HEK293 (cell line): ENCODE results near the gene TMEM106C.

Experiments
- CTCF ChIA-PET: fragments of 350-600 bp; formaldehyde crosslinking; extraction: SDS; loops from one replicate; lab custom pipeline; 2021; ENCODE audit warnings: antibody characterized with exemption; lab: Yijun Ruan, JAX
- POLR2A ChIA-PET: fragments of 300-600 bp; formaldehyde crosslinking; extraction: SDS; loops from one replicate; lab custom pipeline; 2020; ENCODE audit warnings: antibody characterized with exemption, inconsistent platforms; lab: Yijun Ruan, JAX
- H3K27ac ChIP-seq: fragments of 200-500 bp; sonication (Bioruptor generic); 2 replicates; pipeline ENCODE4 v1.5.1; 2014; ENCODE audit warnings: low read depth, low read length, control low read depth, inconsistent platforms; ENCODE audit errors: extremely low read depth
- H3K36me3 ChIP-seq, 2 experiments: fragments of 200-500 bp in 1 of 2; sonication (Bioruptor generic) in 1 of 2; 1 replicate in 1 of 2; 2 replicates in 1 of 2; pipeline ENCODE4 v1.5.1; 2014 to 2017; ENCODE audit warnings: inconsistent platforms in 2 of 2, low read length in 2 of 2; ENCODE audit not compliant: control insufficient read depth in 2 of 2, insufficient read depth in 1 of 2
- H3K4me1 ChIP-seq: fragments of 200-500 bp; sonication (Bioruptor generic); 2 replicates; pipeline ENCODE4 v1.5.1; 2014; ENCODE audit warnings: mild to moderate bottlenecking, low read length, inconsistent platforms; ENCODE audit not compliant: control insufficient read depth, insufficient read depth
- H3K4me3 ChIP-seq: 2 replicates; pipeline ENCODE4 v1.5.1; 2011; ENCODE audit warnings: low read depth, mild to moderate bottlenecking, control low read depth, low read length, moderate library complexity
- H3K9me3 ChIP-seq: fragments of 200-500 bp; sonication (Bioruptor generic); 2 replicates; pipeline ENCODE4 v1.5.1; 2014; ENCODE audit warnings: low read depth, low read length, inconsistent platforms; ENCODE audit not compliant: control insufficient read depth, insufficient read depth
- CTCF ChIP-seq: fragments of 450-650 bp; formaldehyde crosslinking; IDR thresholded peaks from 2 replicates; pipeline ENCODE4 v1.5.1; 2016; ENCODE audit warnings: missing biosample characterization, missing genetic modification characterization
- PRDM1 ChIP-seq: fragments of 450-650 bp; formaldehyde crosslinking; IDR thresholded peaks from 2 replicates; pipeline ENCODE4; 2016; ENCODE audit warnings: missing biosample characterization, missing genetic modification characterization
- PRDM6 ChIP-seq: fragments of 450-650 bp; formaldehyde crosslinking; IDR thresholded peaks from 2 replicates; pipeline ENCODE4 v1.5.1; 2017; ENCODE audit warnings: missing biosample characterization, missing genetic modification characterization
- RBAK ChIP-seq: fragments of 450-650 bp; formaldehyde crosslinking; IDR thresholded peaks from 2 replicates; pipeline ENCODE4 v1.5.1; 2016; ENCODE audit warnings: missing biosample characterization, missing genetic modification characterization
- REPIN1 ChIP-seq: fragments of 450-650 bp; formaldehyde crosslinking; IDR thresholded peaks from 2 replicates; pipeline ENCODE4 v1.5.1; 2017; ENCODE audit warnings: missing biosample characterization, missing genetic modification characterization, low read depth
- SP3 ChIP-seq: fragments of 450-650 bp; formaldehyde crosslinking; IDR thresholded peaks from 2 replicates; pipeline ENCODE4 v1.5.1; 2016; ENCODE audit warnings: missing biosample characterization, missing genetic modification characterization
- ZIC2 ChIP-seq: fragments of 450-650 bp; formaldehyde crosslinking; IDR thresholded peaks from 2 replicates; pipeline ENCODE4 v1.5.1; 2016; ENCODE audit warnings: missing biosample characterization, missing genetic modification characterization
- ZNF121 ChIP-seq: fragments of 450-650 bp; formaldehyde crosslinking; IDR thresholded peaks from 2 replicates; pipeline ENCODE4 v1.5.1; 2016; ENCODE audit warnings: missing biosample characterization, missing genetic modification characterization
- ZNF133 ChIP-seq: fragments of 450-650 bp; formaldehyde crosslinking; IDR thresholded peaks from 2 replicates; pipeline ENCODE4 v1.5.1; 2016; ENCODE audit warnings: missing biosample characterization, missing genetic modification characterization
- ZNF16 ChIP-seq: fragments of 450-650 bp; formaldehyde crosslinking; IDR thresholded peaks from 2 replicates; pipeline ENCODE4 v1.5.1; 2016; ENCODE audit warnings: low read depth, missing biosample characterization, missing genetic modification characterization
- ZNF169 ChIP-seq: fragments of 450-650 bp; formaldehyde crosslinking; IDR thresholded peaks from 2 replicates; pipeline ENCODE4 v1.5.1; 2016; ENCODE audit warnings: missing biosample characterization, missing genetic modification characterization
- ZNF223 ChIP-seq: fragments of 450-650 bp; formaldehyde crosslinking; IDR thresholded peaks from 2 replicates; pipeline ENCODE4 v1.5.1; 2016; ENCODE audit warnings: missing biosample characterization, missing genetic modification characterization
- ZNF280C ChIP-seq: fragments of 450-650 bp; formaldehyde crosslinking; IDR thresholded peaks from 2 replicates; pipeline ENCODE4 v1.5.1; 2016; ENCODE audit warnings: missing biosample characterization, missing genetic modification characterization
- ZNF302 ChIP-seq: fragments of 450-650 bp; formaldehyde crosslinking; IDR thresholded peaks from 2 replicates; pipeline ENCODE4 v1.5.1; 2016; ENCODE audit warnings: missing biosample characterization, missing genetic modification characterization, low read depth
- ZNF398 ChIP-seq: fragments of 450-650 bp; formaldehyde crosslinking; IDR thresholded peaks from 2 replicates; pipeline ENCODE4 v1.5.1; 2017; ENCODE audit warnings: missing biosample characterization, missing genetic modification characterization
- ZNF473 ChIP-seq: fragments of 450-650 bp; formaldehyde crosslinking; IDR thresholded peaks from 2 replicates; pipeline ENCODE4 v1.5.1; 2017; ENCODE audit warnings: missing biosample characterization, missing genetic modification characterization
- ZNF610 ChIP-seq: fragments of 450-650 bp; formaldehyde crosslinking; IDR thresholded peaks from 2 replicates; pipeline ENCODE4 v1.5.1; 2016; ENCODE audit warnings: missing biosample characterization, missing genetic modification characterization, borderline replicate concordance
- ZNF701 ChIP-seq: fragments of 450-650 bp; formaldehyde crosslinking; IDR thresholded peaks from 2 replicates; pipeline ENCODE4 v1.5.1; 2016; ENCODE audit warnings: missing biosample characterization, missing genetic modification characterization
- ZNF747 ChIP-seq: fragments of 450-650 bp; formaldehyde crosslinking; IDR thresholded peaks from 2 replicates; pipeline ENCODE4 v1.5.1; 2016; ENCODE audit warnings: missing biosample characterization, missing genetic modification characterization
- ZNF792 ChIP-seq: fragments of 450-650 bp; formaldehyde crosslinking; IDR thresholded peaks from 2 replicates; pipeline ENCODE4 v1.5.1; 2016; ENCODE audit warnings: missing biosample characterization, missing genetic modification characterization
- ZSCAN16 ChIP-seq: fragments of 450-650 bp; formaldehyde crosslinking; IDR thresholded peaks from 2 replicates; pipeline ENCODE4 v1.5.1; 2016; ENCODE audit warnings: missing biosample characterization, missing genetic modification characterization
- TF ChIP-seq, protein P1 (sequence below): fragments of 450-650 bp; formaldehyde crosslinking; IDR thresholded peaks from 2 replicates; pipeline ENCODE4 v1.5.1; 2017; ENCODE audit warnings: missing biosample characterization, mild to moderate bottlenecking, missing genetic modification characterization, moderate library complexity
- TF ChIP-seq, protein P2 (sequence below): fragments of 450-650 bp; formaldehyde crosslinking; IDR thresholded peaks from 2 replicates; pipeline ENCODE4 v1.5.1; 2016; ENCODE audit warnings: missing biosample characterization, missing genetic modification characterization

Gene TMEM106C

DNA sequence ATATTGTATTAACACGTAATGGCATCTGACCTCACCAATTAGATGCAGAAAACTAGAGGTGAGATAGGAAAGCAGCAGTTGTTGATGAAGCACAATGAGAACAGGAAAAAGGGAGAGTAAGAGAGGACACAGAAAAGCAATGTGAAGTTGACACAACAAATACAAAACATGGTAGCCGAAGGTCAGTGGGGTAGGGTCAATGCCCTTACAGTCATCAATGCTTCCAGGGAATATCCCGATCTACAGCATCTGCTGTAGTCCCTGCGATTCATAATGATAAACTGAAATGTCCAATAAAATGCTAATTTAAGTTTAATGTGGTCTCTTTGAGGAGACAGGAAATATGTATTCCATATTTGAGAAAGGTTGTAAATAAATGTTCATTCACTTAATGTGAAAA lies 43.8 kb downstream of the TMEM106C start:
- peaks cover 11% of the 10 kb centered on the region for H3K4me1 ChIP-seq
- H3K9me3 ChIP-seq, result no peaks in the 10 kb centered on the region
- ChIA-PET CTCF (no interaction called here), POLR2A (no interaction called here)
- H3K4me3 ChIP-seq, result no peak overlapping the region
- H3K27ac ChIP-seq, result no peak overlapping the region
- no peaks in the 10 kb centered on the region for H3K36me3 ChIP-seq
- no peak for TF ChIP-seq ZNF747 (tag by site-specific recombination)
- no peak for TF ChIP-seq ZNF701
- TF ChIP-seq ZNF223, result no peak
- no peak for TF ChIP-seq ZNF121
- TF ChIP-seq ZIC2 (tag by site-specific recombination), result no peak
- no peak for TF ChIP-seq CTCF (tag by site-specific recombination)
- no peak for TF ChIP-seq PRDM6
- TF ChIP-seq ZNF280C (tag by site-specific recombination), result no peak
- no peak for TF ChIP-seq ZNF16
- TF ChIP-seq ZNF473 (tag by site-specific recombination), result no peak
- TF ChIP-seq RBAK (tag by site-specific recombination), result no peak
- TF ChIP-seq ZNF133 (tag by site-specific recombination), result no peak
- TF ChIP-seq ZSCAN16, result no peak
- TF ChIP-seq SP3 (tag by site-specific recombination), result no peak

DNA sequence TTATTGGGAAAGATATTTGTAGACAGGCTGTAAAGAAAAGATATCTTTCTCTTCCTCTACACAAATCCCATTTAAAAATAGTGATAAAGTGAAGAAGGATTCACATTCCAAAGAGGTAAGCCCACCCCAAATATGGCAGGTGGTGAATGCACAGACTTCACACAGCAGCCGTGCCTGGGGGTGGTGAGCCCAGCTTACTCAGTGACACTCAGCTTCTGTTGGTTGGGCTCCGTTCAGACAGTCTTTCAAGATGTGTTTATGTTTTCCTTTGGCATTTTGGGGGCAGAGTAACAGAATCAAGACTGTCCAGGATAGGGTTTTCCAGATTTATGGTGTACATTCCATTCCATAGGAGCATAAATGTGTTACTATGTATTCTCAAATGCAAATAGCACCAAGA lies 45.0 kb downstream of the TMEM106C start:
- TF ChIP-seq ZNF302 (tag by site-specific recombination), result no peak
- TF ChIP-seq, protein P1, sequence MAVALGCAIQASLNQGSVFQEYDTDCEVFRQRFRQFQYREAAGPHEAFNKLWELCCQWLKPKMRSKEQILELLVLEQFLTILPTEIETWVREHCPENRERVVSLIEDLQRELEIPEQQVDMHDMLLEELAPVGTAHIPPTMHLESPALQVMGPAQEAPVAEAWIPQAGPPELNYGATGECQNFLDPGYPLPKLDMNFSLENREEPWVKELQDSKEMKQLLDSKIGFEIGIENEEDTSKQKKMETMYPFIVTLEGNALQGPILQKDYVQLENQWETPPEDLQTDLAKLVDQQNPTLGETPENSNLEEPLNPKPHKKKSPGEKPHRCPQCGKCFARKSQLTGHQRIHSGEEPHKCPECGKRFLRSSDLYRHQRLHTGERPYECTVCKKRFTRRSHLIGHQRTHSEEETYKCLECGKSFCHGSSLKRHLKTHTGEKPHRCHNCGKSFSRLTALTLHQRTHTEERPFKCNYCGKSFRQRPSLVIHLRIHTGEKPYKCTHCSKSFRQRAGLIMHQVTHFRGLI (tag by site-specific recombination), result peak; percentile 98
- Histone ChIP-seq H3K4me1 (no peaks in the 10 kb centered on the region), H3K27ac (no peak overlapping the region), H3K36me3 (no peaks in the 10 kb centered on the region), H3K4me3 (no peak overlapping the region), H3K9me3 (no peaks in the 10 kb centered on the region)
- ChIA-PET POLR2A (no interaction called here), CTCF (interaction anchor here (0.5 kb wide), 1 partner anchor 8 kb away, joined by 4 read pairs; no protein-coding TSS in a partner anchor)

GRCh38 chr12:48008950-48009349 lies 45.6 kb downstream of the TMEM106C start:
- Histone ChIP-seq H3K4me1 (no peaks in the 10 kb centered on the region), H3K27ac (no peak overlapping the region), H3K4me3 (no peak overlapping the region), H3K36me3 (no peaks in the 10 kb centered on the region), H3K9me3 (no peaks in the 10 kb centered on the region)
- ChIA-PET POLR2A (no interaction called here), CTCF (no interaction called here)
- TF ChIP-seq ZNF610 (tag by site-specific recombination), result no peak
- TF ChIP-seq ZNF169 (tag by site-specific recombination), result no peak
- TF ChIP-seq REPIN1 (tag by site-specific recombination), result no peak
- TF ChIP-seq ZNF398 (tag by site-specific recombination), result no peak
- TF ChIP-seq, protein P2, sequence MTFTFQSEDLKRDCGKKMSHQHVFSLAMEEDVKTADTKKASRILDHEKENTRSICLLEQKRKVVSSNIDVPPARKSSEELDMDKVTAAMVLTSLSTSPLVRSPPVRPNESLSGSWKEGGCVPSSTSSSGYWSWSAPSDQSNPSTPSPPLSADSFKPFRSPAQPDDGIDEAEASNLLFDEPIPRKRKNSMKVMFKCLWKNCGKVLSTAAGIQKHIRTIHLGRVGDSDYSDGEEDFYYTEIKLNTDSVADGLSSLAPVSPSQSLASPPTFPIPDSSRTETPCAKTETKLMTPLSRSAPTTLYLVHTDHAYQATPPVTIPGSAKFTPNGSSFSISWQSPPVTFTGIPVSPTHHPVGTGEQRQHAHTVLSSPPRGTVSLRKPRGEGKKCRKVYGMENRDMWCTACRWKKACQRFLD (tag by site-specific recombination), result no peak
- TF ChIP-seq ZNF792, result no peak
- no peak for TF ChIP-seq PRDM1
